HPDE6-E6E7 (cell line): ENCODE measurements around the gene ZNF333.

Experiments
- DNase-seq: peaks from one replicate; pipeline ENCODE4 v3.0.0; 2011; ENCODE audit warnings: missing footprints; ENCODE audit errors: extremely low spot score

The ZNF333 gene

GRCh38 chr19:14689598-14690503, at the start of gene ZNF333:
Gene ZNF333 (plus strand): TSS chr19:14690048. CDS start chr19:14693492, 3,444 bp downstream.
- DNase-seq, result peak; percentile 85

GRCh38 chr19:14648506-14648905, 41.3 kb upstream of the ZNF333 start:
- DNase-seq, result no peak

- no peak for DNase-seq
These were observed 40.8 kb upstream of the ZNF333 start for GRCh38 chr19:14649020-14649419.

GRCh38 chr19:14650161-14650560, 39.7 kb upstream of the ZNF333 start:
- DNase-seq, result no peak

- DNase-seq, result no peak
These were observed 34.9 kb upstream of the ZNF333 start for GRCh38 chr19:14654786-14655560.

- no peak for DNase-seq
These were observed 34.1 kb upstream of the ZNF333 start for GRCh38 chr19:14655726-14656125.

GRCh38 chr19:14659874-14660489, 29.9 kb upstream of the ZNF333 start:
- DNase-seq, result no peak

- no peak for DNase-seq
These were observed 28.4 kb upstream of the ZNF333 start for GRCh38 chr19:14661372-14661924.

- DNase-seq, result no peak
These were observed 19.9 kb upstream of the ZNF333 start for GRCh38 chr19:14669940-14670339.

- DNase-seq, result no peak
These were observed 19.4 kb upstream of the ZNF333 start for GRCh38 chr19:14670408-14670807.

GRCh38 chr19:14672188-14672872, 17.5 kb upstream of the ZNF333 start:
- DNase-seq, result no peak

GRCh38 chr19:14673088-14673487, 16.8 kb upstream of the ZNF333 start:
- DNase-seq, result no peak

- no peak for DNase-seq
These were observed 15.1 kb upstream of the ZNF333 start, which contains the start of gene ADGRE3 for GRCh38 chr19:14674764-14675163. Gene ADGRE3 (minus strand): TSS chr19:14674844. CDS start chr19:14674770, 74 bp downstream.

- no peak for DNase-seq
These were observed 13.1 kb upstream of the ZNF333 start for GRCh38 chr19:14676762-14677161.

GRCh38 chr19:14677464-14677863, 12.4 kb upstream of the ZNF333 start:
- no peak for DNase-seq

- DNase-seq, result no peak
These were observed 11.6 kb upstream of the ZNF333 start for GRCh38 chr19:14678199-14678598.

GRCh38 chr19:14682084-14682483, 7.8 kb upstream of the ZNF333 start:
- DNase-seq, result no peak

- DNase-seq, result no peak
These were observed 6.4 kb upstream of the ZNF333 start for GRCh38 chr19:14683439-14683838.

GRCh38 chr19:14686411-14686810, 3.4 kb upstream of the ZNF333 start:
- DNase-seq, result no peak

GRCh38 chr19:14694641-14695266, 4.9 kb downstream of the ZNF333 start:
- DNase-seq, result no peak

- DNase-seq, result no peak
These were observed 5.6 kb downstream of the ZNF333 start for GRCh38 chr19:14695471-14695870.
